Measurements from ENCODE around the gene GRIP2. TPM values are rescaled to one million over a fixed set of nuclear protein-coding genes. Genes with fewer than 3 reads are reported as not detected.

Gene GRIP2
- total RNA-seq, 2 experiments from 2014 or later: not detected

- DNase-seq (no peak), ATAC-seq (ENCODE audit: poor library complexity) (no peak)
- TF ChIP-seq, protein P1, sequence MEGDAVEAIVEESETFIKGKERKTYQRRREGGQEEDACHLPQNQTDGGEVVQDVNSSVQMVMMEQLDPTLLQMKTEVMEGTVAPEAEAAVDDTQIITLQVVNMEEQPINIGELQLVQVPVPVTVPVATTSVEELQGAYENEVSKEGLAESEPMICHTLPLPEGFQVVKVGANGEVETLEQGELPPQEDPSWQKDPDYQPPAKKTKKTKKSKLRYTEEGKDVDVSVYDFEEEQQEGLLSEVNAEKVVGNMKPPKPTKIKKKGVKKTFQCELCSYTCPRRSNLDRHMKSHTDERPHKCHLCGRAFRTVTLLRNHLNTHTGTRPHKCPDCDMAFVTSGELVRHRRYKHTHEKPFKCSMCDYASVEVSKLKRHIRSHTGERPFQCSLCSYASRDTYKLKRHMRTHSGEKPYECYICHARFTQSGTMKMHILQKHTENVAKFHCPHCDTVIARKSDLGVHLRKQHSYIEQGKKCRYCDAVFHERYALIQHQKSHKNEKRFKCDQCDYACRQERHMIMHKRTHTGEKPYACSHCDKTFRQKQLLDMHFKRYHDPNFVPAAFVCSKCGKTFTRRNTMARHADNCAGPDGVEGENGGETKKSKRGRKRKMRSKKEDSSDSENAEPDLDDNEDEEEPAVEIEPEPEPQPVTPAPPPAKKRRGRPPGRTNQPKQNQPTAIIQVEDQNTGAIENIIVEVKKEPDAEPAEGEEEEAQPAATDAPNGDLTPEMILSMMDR (IDR thresholded peaks at IDR 0.05): no peak
- ChIA-PET CTCF (no interaction called here), POLR2A (no interaction called here)
- H3K9me3 ChIP-seq (ENCODE audit: control insufficient read depth in 1 of 2, insufficient read depth in 1 of 2, low read length in 2 of 2): peaks cover 0 to 5% of the 10 kb centered on the region in 2 experiments
- H3K4me1 ChIP-seq (ENCODE audit: insufficient read depth, low read length): no peaks in the 10 kb centered on the region
- Mint-ChIP-seq H3K27ac (no peak overlapping the region), H3K4me1 (ENCODE audit: low read depth) (no peaks in the 10 kb centered on the region), H3K4me3 (no peak overlapping the region), H3K9me3 (no peaks in the 10 kb centered on the region), H3K27me3 (peaks cover 31% of the 10 kb centered on the region), H3K36me3 (ENCODE audit: low read depth) (no peaks in the 10 kb centered on the region)
- H3K4me3 ChIP-seq (ENCODE audit: low read length): no peak overlapping the region
- peaks cover 0 to 2% of the 10 kb centered on the region in 2 experiments for H3K27me3 ChIP-seq (ENCODE audit: control insufficient read depth in 1 of 2, insufficient read depth in 2 of 2, low read length in 2 of 2)
- intact Hi-C loops (cut with DNase I, micrococcal nuclease): no loop called here
- no peak overlapping the region for H3K27ac ChIP-seq (ENCODE audit: low read depth in 1 of 2, low read length in 2 of 2)
- H3K36me3 ChIP-seq (ENCODE audit: insufficient read depth, low read length): no peaks in the 10 kb centered on the region
Measured at GRCh38 chr3:14546041-14546440, 5.9 kb upstream of the GRIP2 start.

GRCh38 chr3:14545251-14545635 lies 5.1 kb upstream of the GRIP2 start:
- H3K36me3 ChIP-seq (ENCODE audit: insufficient read depth, low read length): no peaks in the 10 kb centered on the region
- ChIA-PET POLR2A (no interaction called here), CTCF (no interaction called here)
- H3K4me1 ChIP-seq (ENCODE audit: insufficient read depth, low read length): no peaks in the 10 kb centered on the region
- peaks cover 0 to 5% of the 10 kb centered on the region in 2 experiments for H3K9me3 ChIP-seq (ENCODE audit: control insufficient read depth in 1 of 2, insufficient read depth in 1 of 2, low read length in 2 of 2)
- H3K36me3 Mint-ChIP-seq (ENCODE audit: low read depth): no peaks in the 10 kb centered on the region
- H3K4me3 Mint-ChIP-seq: no peak overlapping the region
- TF ChIP-seq, protein P1 (IDR thresholded peaks at IDR 0.05): no peak
- peaks cover 23% of the 10 kb centered on the region for H3K27me3 Mint-ChIP-seq
- H3K27ac Mint-ChIP-seq: no peak overlapping the region
- peaks cover 0 to 2% of the 10 kb centered on the region in 2 experiments for H3K27me3 ChIP-seq (ENCODE audit: control insufficient read depth in 1 of 2, insufficient read depth in 2 of 2, low read length in 2 of 2)
- H3K27ac ChIP-seq (ENCODE audit: low read depth in 1 of 2, low read length in 2 of 2): no peak overlapping the region
- H3K4me3 ChIP-seq (ENCODE audit: low read length): no peak overlapping the region
- H3K9me3 Mint-ChIP-seq: no peaks in the 10 kb centered on the region
- H3K4me1 Mint-ChIP-seq (ENCODE audit: low read depth): no peaks in the 10 kb centered on the region
- DNase-seq: no peak
- no peak for ATAC-seq (ENCODE audit: poor library complexity)
- intact Hi-C loops (cut with DNase I, micrococcal nuclease): no loop called here

- Histone ChIP-seq H3K4me3 (ENCODE audit: low read length) (no peak overlapping the region), H3K27me3 (ENCODE audit: control insufficient read depth in 1 of 2, insufficient read depth in 2 of 2, low read length in 2 of 2) (peaks cover 0 to 2% of the 10 kb centered on the region in 2 experiments), H3K27ac (ENCODE audit: low read depth in 1 of 2, low read length in 2 of 2) (no peak overlapping the region), H3K4me1 (ENCODE audit: insufficient read depth, low read length) (no peaks in the 10 kb centered on the region), H3K9me3 (ENCODE audit: control insufficient read depth in 1 of 2, insufficient read depth in 1 of 2, low read length in 2 of 2) (peaks cover 0 to 5% of the 10 kb centered on the region in 2 experiments), H3K36me3 (ENCODE audit: insufficient read depth, low read length) (no peaks in the 10 kb centered on the region)
- Mint-ChIP-seq H3K4me3 (no peak overlapping the region), H3K9me3 (no peaks in the 10 kb centered on the region), H3K27me3 (peaks cover 16% of the 10 kb centered on the region), H3K27ac (no peak overlapping the region), H3K4me1 (ENCODE audit: low read depth) (no peaks in the 10 kb centered on the region), H3K36me3 (ENCODE audit: low read depth) (no peaks in the 10 kb centered on the region)
- ChIA-PET POLR2A (no interaction called here), CTCF (no interaction called here)
- intact Hi-C loops (cut with DNase I, micrococcal nuclease): no loop called here
- TF ChIP-seq, protein P1 (IDR thresholded peaks at IDR 0.05): no peak
- no peak for ATAC-seq (ENCODE audit: poor library complexity)
- no peak for DNase-seq
Measured at GRCh38 chr3:14544282-14545250, 4.4 kb upstream of the GRIP2 start.
